GM12873 (cell line): ENCODE data around the gene FTCD.

Experiments used
- TF ChIP-seq, protein P1 (sequence below): IDR thresholded peaks from 2 replicates; pipeline ENCODE4 v1.5.1; 2012; ENCODE audit warnings: low read depth, mild to moderate bottlenecking, moderate library complexity, low read length, control low read depth; ENCODE audit not compliant: insufficient read depth; ENCODE audit errors: missing control alignments

FTCD gene, protein sequence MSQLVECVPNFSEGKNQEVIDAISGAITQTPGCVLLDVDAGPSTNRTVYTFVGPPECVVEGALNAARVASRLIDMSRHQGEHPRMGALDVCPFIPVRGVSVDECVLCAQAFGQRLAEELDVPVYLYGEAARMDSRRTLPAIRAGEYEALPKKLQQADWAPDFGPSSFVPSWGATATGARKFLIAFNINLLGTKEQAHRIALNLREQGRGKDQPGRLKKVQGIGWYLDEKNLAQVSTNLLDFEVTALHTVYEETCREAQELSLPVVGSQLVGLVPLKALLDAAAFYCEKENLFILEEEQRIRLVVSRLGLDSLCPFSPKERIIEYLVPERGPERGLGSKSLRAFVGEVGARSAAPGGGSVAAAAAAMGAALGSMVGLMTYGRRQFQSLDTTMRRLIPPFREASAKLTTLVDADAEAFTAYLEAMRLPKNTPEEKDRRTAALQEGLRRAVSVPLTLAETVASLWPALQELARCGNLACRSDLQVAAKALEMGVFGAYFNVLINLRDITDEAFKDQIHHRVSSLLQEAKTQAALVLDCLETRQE

DNA sequence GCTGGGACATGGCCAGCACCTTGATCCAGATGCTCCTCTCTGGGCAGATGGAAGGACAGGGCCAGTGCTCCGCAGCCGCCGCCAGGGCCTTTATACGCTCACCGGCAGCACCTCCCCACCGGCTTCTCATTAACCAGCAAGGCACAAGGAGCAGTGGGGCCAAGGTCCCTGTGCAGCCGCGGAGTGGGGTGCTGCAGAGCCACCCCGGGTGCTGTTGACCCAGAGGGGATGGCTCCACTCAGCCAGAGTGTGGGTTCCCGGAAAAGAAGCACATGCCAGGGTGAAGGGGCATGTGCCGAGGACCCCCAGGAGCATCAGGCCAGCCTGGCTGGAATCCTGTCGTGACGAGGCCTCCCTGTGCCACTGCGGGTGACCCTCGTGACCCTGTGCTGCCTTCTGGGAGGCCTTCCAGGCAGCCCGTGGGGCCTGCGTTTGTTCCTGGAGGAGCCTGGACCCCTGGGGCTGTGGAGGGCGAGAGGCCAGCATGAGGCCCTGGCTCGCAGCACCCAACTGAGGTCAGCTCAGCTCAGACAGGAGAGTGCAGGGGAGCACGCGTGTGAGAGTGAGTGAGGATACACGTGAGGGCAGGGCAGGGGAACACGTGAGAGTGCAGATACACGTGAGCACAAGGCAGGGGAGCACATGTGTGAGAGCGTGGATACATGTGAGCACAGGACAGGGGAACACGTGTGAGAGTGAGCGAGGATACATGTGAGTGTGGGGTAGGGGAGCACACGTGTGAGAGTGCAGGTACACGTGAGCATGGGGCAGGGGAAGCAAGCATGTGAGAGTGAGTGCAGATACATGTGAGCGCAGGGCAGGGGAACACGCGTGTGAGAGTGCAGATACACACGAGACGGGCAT is at the start of gene FTCD:
Gene FTCD (minus strand): TSS at position 66 of the 864 bp plus-strand sequence. CDS start 56 bp downstream, at position 10.
- TF ChIP-seq, protein P1, sequence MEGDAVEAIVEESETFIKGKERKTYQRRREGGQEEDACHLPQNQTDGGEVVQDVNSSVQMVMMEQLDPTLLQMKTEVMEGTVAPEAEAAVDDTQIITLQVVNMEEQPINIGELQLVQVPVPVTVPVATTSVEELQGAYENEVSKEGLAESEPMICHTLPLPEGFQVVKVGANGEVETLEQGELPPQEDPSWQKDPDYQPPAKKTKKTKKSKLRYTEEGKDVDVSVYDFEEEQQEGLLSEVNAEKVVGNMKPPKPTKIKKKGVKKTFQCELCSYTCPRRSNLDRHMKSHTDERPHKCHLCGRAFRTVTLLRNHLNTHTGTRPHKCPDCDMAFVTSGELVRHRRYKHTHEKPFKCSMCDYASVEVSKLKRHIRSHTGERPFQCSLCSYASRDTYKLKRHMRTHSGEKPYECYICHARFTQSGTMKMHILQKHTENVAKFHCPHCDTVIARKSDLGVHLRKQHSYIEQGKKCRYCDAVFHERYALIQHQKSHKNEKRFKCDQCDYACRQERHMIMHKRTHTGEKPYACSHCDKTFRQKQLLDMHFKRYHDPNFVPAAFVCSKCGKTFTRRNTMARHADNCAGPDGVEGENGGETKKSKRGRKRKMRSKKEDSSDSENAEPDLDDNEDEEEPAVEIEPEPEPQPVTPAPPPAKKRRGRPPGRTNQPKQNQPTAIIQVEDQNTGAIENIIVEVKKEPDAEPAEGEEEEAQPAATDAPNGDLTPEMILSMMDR, result no peak

GRCh38 chr21:46205166-46205565 is 49.8 kb upstream of the FTCD start:
- TF ChIP-seq, protein P1, result no peak

GRCh38 chr21:46203203-46203600 is 47.8 kb upstream of the FTCD start:
- TF ChIP-seq, protein P1, result no peak

GRCh38 chr21:46202592-46203202 is 47.3 kb upstream of the FTCD start:
- TF ChIP-seq, protein P1, result no peak

GRCh38 chr21:46199436-46200373 is 44.3 kb upstream of the FTCD start:
- TF ChIP-seq, protein P1, result no peak

- TF ChIP-seq, protein P1, result no peak
Measured at GRCh38 chr21:46196733-46197132, 41.4 kb upstream of the FTCD start.
